ENCODE results near the gene UBR3. TPM values are rescaled to one million over a fixed set of nuclear protein-coding genes. Genes with fewer than 3 reads are reported as not detected.

UBR3 gene
- total RNA-seq, 1 experiment from 2014 or later, result 16.4 TPM

- ChIA-PET CTCF (interaction anchor here (0.6 to 1.2 kb wide), 3 partner anchors 9 to 500 kb away, joined by 3 read pairs; partner anchors contain the start of gene METTL5), POLR2A (no interaction called here)
- Mint-ChIP-seq H3K4me3 (no peak overlapping the region), H3K36me3 (peaks cover 53% of the 10 kb centered on the region), H3K27me3 (ENCODE audit: low read depth) (no peaks in the 10 kb centered on the region), H3K9me3 (no peaks in the 10 kb centered on the region), H3K27ac (no peak overlapping the region), H3K4me1 (peaks cover 20% of the 10 kb centered on the region)
- DNase-seq (ENCODE audit: low spot score) (no peak), ATAC-seq (no peak)
- TF ChIP-seq USF2 (CRISPR knock-in tag; IDR thresholded peaks at IDR 0.05) (no peak), MAX (CRISPR knock-in tag; IDR thresholded peaks at IDR 0.05) (no peak), TCF7 (CRISPR knock-in tag; IDR thresholded peaks at IDR 0.05; ENCODE audit: low read depth) (no peak), NR2C2 (CRISPR knock-in tag; IDR thresholded peaks at IDR 0.05) (no peak), MLX (CRISPR knock-in tag; IDR thresholded peaks at IDR 0.05) (no peak), TEAD1 (CRISPR knock-in tag; IDR thresholded peaks at IDR 0.05) (no peak), ETV6 (CRISPR knock-in tag; IDR thresholded peaks at IDR 0.05) (no peak), FOXJ3 (CRISPR knock-in tag; IDR thresholded peaks at IDR 0.05; ENCODE audit: borderline replicate concordance) (no peak), ZBTB21 (CRISPR knock-in tag; IDR thresholded peaks at IDR 0.05; ENCODE audit: borderline replicate concordance) (no peak), E2F5 (CRISPR knock-in tag; IDR thresholded peaks at IDR 0.05) (no peak), E2F4 (CRISPR knock-in tag; IDR thresholded peaks at IDR 0.05; ENCODE audit: borderline replicate concordance, low read depth) (no peak), JUN (CRISPR knock-in tag; IDR thresholded peaks at IDR 0.05) (no peak), ZNF425 (CRISPR knock-in tag; conservative IDR thresholded peaks at IDR 0.05) (no peak), ZNF671 (CRISPR knock-in tag; IDR thresholded peaks at IDR 0.05) (no peak), NFATC4 (CRISPR knock-in tag; IDR thresholded peaks at IDR 0.05) (no peak)
Measured at GRCh38 chr2:169803480-169803879, 23.8 kb upstream of the UBR3 start.

GRCh38 chr2:169806586-169806985 is 20.7 kb upstream of the UBR3 start:
- POLR2A ChIA-PET, result no interaction called here
- Mint-ChIP-seq H3K27me3 (ENCODE audit: low read depth) (no peaks in the 10 kb centered on the region), H3K27ac (no peak overlapping the region)

More at GRCh38 chr2:169806586-169806985, 20.7 kb upstream of the UBR3 start:
- no peak for ATAC-seq
- TF ChIP-seq PREB (CRISPR knock-in tag; IDR thresholded peaks at IDR 0.05; ENCODE audit: borderline replicate concordance), result no peak
- TF ChIP-seq IRF1 (CRISPR knock-in tag; IDR thresholded peaks at IDR 0.05), result no peak
- no peak for TF ChIP-seq AR (CRISPR knock-in tag; IDR thresholded peaks at IDR 0.05)
- TF ChIP-seq ZMAT4 (CRISPR knock-in tag; IDR thresholded peaks at IDR 0.05), result no peak
- CTCF ChIA-PET, result no interaction called here
- H3K36me3 Mint-ChIP-seq, result peaks cover 71% of the 10 kb centered on the region
- no peaks in the 10 kb centered on the region for H3K9me3 Mint-ChIP-seq
- H3K4me3 Mint-ChIP-seq, result no peak overlapping the region
- DNase-seq (ENCODE audit: low spot score), result no peak
- peaks cover 19% of the 10 kb centered on the region for H3K4me1 Mint-ChIP-seq

All from WTC11 (cell line).